OCI-LY3 (cell line): Measurements from ENCODE around the gene GRM8.
"Not testable (repeated sequence)": the region's sequence is repeated elsewhere in the genome, so short reads cannot be mapped to it uniquely, and the experiment has no call there.

Source experiments
- CTCF ChIP-seq: fragments of 200-600, 300-600 bp; sonication (generic); IDR thresholded peaks from 2 replicates; pipeline ENCODE4 v1.5.1; 2014; ENCODE audit warnings: antibody characterized with exemption, low read length, low read depth
- EZH2phosphoT487 ChIP-seq: fragments of 200-600 bp; shearing (Covaris generic); IDR thresholded peaks from 2 replicates; pipeline ENCODE4 v1.6.1; 2018; ENCODE audit warnings: antibody characterized with exemption, mixed run types, low read depth

- TF ChIP-seq CTCF, EZH2phosphoT487: not testable (repeated sequence)
Measured at GRCh38 chr7:126887560-126887959, 365.2 kb downstream of the GRM8 start.
